ENCODE results near the gene CHST11.
"Not testable (repeated sequence)": the region's sequence is repeated elsewhere in the genome, so short reads cannot be mapped to it uniquely, and the experiment has no call there.

CHST11 gene

GRCh38 chr12:104741497-104742367 is 285.0 kb downstream of the CHST11 start:
- DNase-seq (ENCODE audit: low spot score) = no peak

GRCh38 chr12:104742551-104743201 is 285.9 kb downstream of the CHST11 start:
- DNase-seq (ENCODE audit: low spot score) = no peak

- no peak for DNase-seq (ENCODE audit: low spot score)
These were observed 286.4 kb downstream of the CHST11 start for GRCh38 chr12:104743202-104743580.

- DNase-seq (ENCODE audit: low spot score) = not testable (repeated sequence)
These were observed 287.2 kb downstream of the CHST11 start for GRCh38 chr12:104743753-104744548.

GRCh38 chr12:104746467-104747088 is 289.8 kb downstream of the CHST11 start:
- DNase-seq (ENCODE audit: low spot score) = no peak

- no peak for DNase-seq (ENCODE audit: low spot score)
These were observed 290.6 kb downstream of the CHST11 start for GRCh38 chr12:104747330-104747729.

- no peak for DNase-seq (ENCODE audit: low spot score)
These were observed 291.2 kb downstream of the CHST11 start for GRCh38 chr12:104747955-104748354.

- no peak for DNase-seq (ENCODE audit: low spot score)
These were observed 291.6 kb downstream of the CHST11 start for GRCh38 chr12:104748356-104748755.

GRCh38 chr12:104748790-104749189 is 292.0 kb downstream of the CHST11 start:
- no peak for DNase-seq (ENCODE audit: low spot score)

GRCh38 chr12:104749545-104749944 is 292.8 kb downstream of the CHST11 start:
- DNase-seq (ENCODE audit: low spot score) = no peak

GRCh38 chr12:104750061-104750460 is 293.3 kb downstream of the CHST11 start:
- DNase-seq (ENCODE audit: low spot score) = peak; percentile 41

GRCh38 chr12:104751120-104751519 is 294.4 kb downstream of the CHST11 start:
- DNase-seq (ENCODE audit: low spot score) = no peak

- no peak for DNase-seq (ENCODE audit: low spot score)
These were observed 294.8 kb downstream of the CHST11 start for GRCh38 chr12:104751594-104751993.

GRCh38 chr12:104752016-104752415 is 295.3 kb downstream of the CHST11 start:
- DNase-seq (ENCODE audit: low spot score) = no peak

GRCh38 chr12:104752881-104753280 is 296.1 kb downstream of the CHST11 start:
- no peak for DNase-seq (ENCODE audit: low spot score)

- no peak for DNase-seq (ENCODE audit: low spot score)
These were observed 300.2 kb downstream of the CHST11 start for GRCh38 chr12:104756901-104757300.

- DNase-seq (ENCODE audit: low spot score) = no peak
These were observed 302.0 kb downstream of the CHST11 start for GRCh38 chr12:104758771-104759170.

GRCh38 chr12:104761091-104761490 is 304.3 kb downstream of the CHST11 start:
- DNase-seq (ENCODE audit: low spot score) = no peak

- no peak for DNase-seq (ENCODE audit: low spot score)
These were observed 304.9 kb downstream of the CHST11 start for GRCh38 chr12:104761611-104762010.

GRCh38 chr12:104763168-104763805 is 306.5 kb downstream of the CHST11 start:
- no peak for DNase-seq (ENCODE audit: low spot score)

- no peak for DNase-seq (ENCODE audit: low spot score)
These were observed 307.7 kb downstream of the CHST11 start for GRCh38 chr12:104764225-104765091.

All from LoVo (cell line).